ENCODE data around the gene SERPINA9.
"Not testable (repeated sequence)": the region's sequence is repeated elsewhere in the genome, so short reads cannot be mapped to it uniquely, and the experiment has no call there.

Gene SERPINA9

GRCh38 chr14:94491511-94491910 lies 15.5 kb upstream of the SERPINA9 start:
- Histone ChIP-seq H3K36me3 (ENCODE audit: control insufficient read depth in 2 of 2, insufficient read depth in 2 of 2, low read length in 2 of 2) (no peaks in the 10 kb centered on the region), H3K4me1 (ENCODE audit: control insufficient read depth in 2 of 2, insufficient read depth in 2 of 2, low read length in 2 of 2) (no peaks in the 10 kb centered on the region), H3K9me3 (ENCODE audit: control insufficient read depth in 2 of 2, low read length in 2 of 2) (no peaks in the 10 kb centered on the region), H3K9ac (ENCODE audit: low read depth in 1 of 2, low read length in 2 of 2) (no peak overlapping the region), H3K4me3 (ENCODE audit: low read length in 2 of 2) (no peak overlapping the region), H3K27ac (ENCODE audit: low read depth in 2 of 2, low read length in 2 of 2) (no peak overlapping the region), H3K27me3 (ENCODE audit: control insufficient read depth in 2 of 2, insufficient read depth in 2 of 2, low read length in 2 of 2) (peaks cover 0 to 7% of the 10 kb centered on the region in 2 donors)

- peaks cover 0 to 6% of the 10 kb centered on the region in 2 donors for H3K4me1 ChIP-seq (ENCODE audit: control insufficient read depth in 2 of 2, insufficient read depth in 2 of 2, low read length in 2 of 2)
- H3K4me3 ChIP-seq (ENCODE audit: low read length in 2 of 2) = no peak overlapping the region
- no peak overlapping the region for H3K27ac ChIP-seq (ENCODE audit: low read depth in 2 of 2, low read length in 2 of 2)
- H3K36me3 ChIP-seq (ENCODE audit: control insufficient read depth in 2 of 2, insufficient read depth in 2 of 2, low read length in 2 of 2) = no peaks in the 10 kb centered on the region
- H3K9me3 ChIP-seq (ENCODE audit: control insufficient read depth in 2 of 2, low read length in 2 of 2) = no peaks in the 10 kb centered on the region
- peaks cover 0 to 15% of the 10 kb centered on the region in 2 donors for H3K27me3 ChIP-seq (ENCODE audit: control insufficient read depth in 2 of 2, insufficient read depth in 2 of 2, low read length in 2 of 2)
- H3K9ac ChIP-seq (ENCODE audit: low read depth in 1 of 2, low read length in 2 of 2) = no peak overlapping the region
Observed at GRCh38 chr14:94489336-94489735, 13.3 kb upstream of the SERPINA9 start.

- peaks cover 0 to 15% of the 10 kb centered on the region in 2 donors for H3K27me3 ChIP-seq (ENCODE audit: control insufficient read depth in 2 of 2, insufficient read depth in 2 of 2, low read length in 2 of 2)
- H3K36me3 ChIP-seq (ENCODE audit: control insufficient read depth in 2 of 2, insufficient read depth in 2 of 2, low read length in 2 of 2) = no peaks in the 10 kb centered on the region
- H3K9ac ChIP-seq (ENCODE audit: low read depth in 1 of 2, low read length in 2 of 2) = no peak overlapping the region
- no peaks in the 10 kb centered on the region for H3K9me3 ChIP-seq (ENCODE audit: control insufficient read depth in 2 of 2, low read length in 2 of 2)
- no peak overlapping the region for H3K4me3 ChIP-seq (ENCODE audit: low read length in 2 of 2)
- no peak overlapping the region for H3K27ac ChIP-seq (ENCODE audit: low read depth in 2 of 2, low read length in 2 of 2)
- H3K4me1 ChIP-seq (ENCODE audit: control insufficient read depth in 2 of 2, insufficient read depth in 2 of 2, low read length in 2 of 2) = peaks cover 0 to 6% of the 10 kb centered on the region in 2 donors
Observed at GRCh38 chr14:94486883-94487282, 10.9 kb upstream of the SERPINA9 start.

- H3K4me1 ChIP-seq (ENCODE audit: control insufficient read depth in 2 of 2, insufficient read depth in 2 of 2, low read length in 2 of 2) = peaks cover 0 to 6% of the 10 kb centered on the region in 2 donors
- H3K27ac ChIP-seq (ENCODE audit: low read depth in 2 of 2, low read length in 2 of 2) = no peak overlapping the region
- no peak overlapping the region for H3K4me3 ChIP-seq (ENCODE audit: low read length in 2 of 2)
- no peaks in the 10 kb centered on the region for H3K9me3 ChIP-seq (ENCODE audit: control insufficient read depth in 2 of 2, low read length in 2 of 2)
- peaks cover 0 to 15% of the 10 kb centered on the region in 2 donors for H3K27me3 ChIP-seq (ENCODE audit: control insufficient read depth in 2 of 2, insufficient read depth in 2 of 2, low read length in 2 of 2)
- H3K9ac ChIP-seq (ENCODE audit: low read depth in 1 of 2, low read length in 2 of 2) = no peak overlapping the region
- H3K36me3 ChIP-seq (ENCODE audit: control insufficient read depth in 2 of 2, insufficient read depth in 2 of 2, low read length in 2 of 2) = no peaks in the 10 kb centered on the region
Observed at GRCh38 chr14:94485944-94486841, 10.2 kb upstream of the SERPINA9 start.

GRCh38 chr14:94484481-94484880 lies 8.5 kb upstream of the SERPINA9 start:
- H3K4me3 ChIP-seq (ENCODE audit: low read length in 2 of 2) = no peak overlapping the region
- H3K27me3 ChIP-seq (ENCODE audit: control insufficient read depth in 2 of 2, insufficient read depth in 2 of 2, low read length in 2 of 2) = peaks cover 0 to 15% of the 10 kb centered on the region in 2 donors
- H3K4me1 ChIP-seq (ENCODE audit: control insufficient read depth in 2 of 2, insufficient read depth in 2 of 2, low read length in 2 of 2) = peaks cover 0 to 6% of the 10 kb centered on the region in 2 donors
- H3K9ac ChIP-seq (ENCODE audit: low read depth in 1 of 2, low read length in 2 of 2) = no peak overlapping the region
- H3K27ac ChIP-seq (ENCODE audit: low read depth in 2 of 2, low read length in 2 of 2) = no peak overlapping the region
- H3K36me3 ChIP-seq (ENCODE audit: control insufficient read depth in 2 of 2, insufficient read depth in 2 of 2, low read length in 2 of 2) = no peaks in the 10 kb centered on the region
- H3K9me3 ChIP-seq (ENCODE audit: control insufficient read depth in 2 of 2, low read length in 2 of 2) = no peaks in the 10 kb centered on the region

- Histone ChIP-seq H3K9me3 (ENCODE audit: control insufficient read depth in 2 of 2, low read length in 2 of 2) (no peaks in the 10 kb centered on the region), H3K4me3 (ENCODE audit: low read length in 2 of 2) (no peak overlapping the region), H3K27me3 (ENCODE audit: control insufficient read depth in 2 of 2, insufficient read depth in 2 of 2, low read length in 2 of 2) (peaks cover 0 to 15% of the 10 kb centered on the region in 2 donors), H3K36me3 (ENCODE audit: control insufficient read depth in 2 of 2, insufficient read depth in 2 of 2, low read length in 2 of 2) (no peaks in the 10 kb centered on the region), H3K4me1 (ENCODE audit: control insufficient read depth in 2 of 2, insufficient read depth in 2 of 2, low read length in 2 of 2) (peaks cover 0 to 6% of the 10 kb centered on the region in 2 donors), H3K9ac (ENCODE audit: low read depth in 1 of 2, low read length in 2 of 2) (no peak overlapping the region), H3K27ac (ENCODE audit: low read depth in 2 of 2, low read length in 2 of 2) (no peak overlapping the region)
Observed at GRCh38 chr14:94483729-94484275, 7.8 kb upstream of the SERPINA9 start.

DNA sequence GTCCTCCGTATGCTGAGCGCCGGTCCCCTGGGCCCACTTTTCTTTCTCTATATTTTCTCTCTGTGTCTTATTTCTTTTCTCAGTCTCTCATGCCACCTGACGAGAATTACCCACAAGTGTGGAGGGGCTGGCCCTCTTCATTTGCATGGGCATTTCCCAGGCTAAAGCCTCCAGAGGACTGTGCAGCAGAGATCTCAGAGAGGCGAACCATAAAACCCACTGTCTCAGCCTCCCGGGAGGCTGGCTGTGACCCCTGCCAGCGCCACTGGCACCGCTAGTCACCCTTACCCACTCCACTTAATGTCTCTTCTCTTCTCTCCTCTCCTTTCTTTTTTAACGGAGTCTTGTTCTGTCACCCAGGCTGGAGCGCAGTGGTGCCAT lies 7.1 kb upstream of the SERPINA9 start:
- H3K36me3 ChIP-seq (ENCODE audit: control insufficient read depth in 2 of 2, insufficient read depth in 2 of 2, low read length in 2 of 2) = no peaks in the 10 kb centered on the region
- H3K9ac ChIP-seq (ENCODE audit: low read depth in 1 of 2, low read length in 2 of 2) = no peak overlapping the region
- H3K27ac ChIP-seq (ENCODE audit: low read depth in 2 of 2, low read length in 2 of 2) = no peak overlapping the region
- peaks cover 0 to 15% of the 10 kb centered on the region in 2 donors for H3K27me3 ChIP-seq (ENCODE audit: control insufficient read depth in 2 of 2, insufficient read depth in 2 of 2, low read length in 2 of 2)
- no peaks in the 10 kb centered on the region for H3K9me3 ChIP-seq (ENCODE audit: control insufficient read depth in 2 of 2, low read length in 2 of 2)
- H3K4me1 ChIP-seq (ENCODE audit: control insufficient read depth in 2 of 2, insufficient read depth in 2 of 2, low read length in 2 of 2) = peaks cover 0 to 6% of the 10 kb centered on the region in 2 donors
- no peak overlapping the region for H3K4me3 ChIP-seq (ENCODE audit: low read length in 2 of 2)

DNA sequence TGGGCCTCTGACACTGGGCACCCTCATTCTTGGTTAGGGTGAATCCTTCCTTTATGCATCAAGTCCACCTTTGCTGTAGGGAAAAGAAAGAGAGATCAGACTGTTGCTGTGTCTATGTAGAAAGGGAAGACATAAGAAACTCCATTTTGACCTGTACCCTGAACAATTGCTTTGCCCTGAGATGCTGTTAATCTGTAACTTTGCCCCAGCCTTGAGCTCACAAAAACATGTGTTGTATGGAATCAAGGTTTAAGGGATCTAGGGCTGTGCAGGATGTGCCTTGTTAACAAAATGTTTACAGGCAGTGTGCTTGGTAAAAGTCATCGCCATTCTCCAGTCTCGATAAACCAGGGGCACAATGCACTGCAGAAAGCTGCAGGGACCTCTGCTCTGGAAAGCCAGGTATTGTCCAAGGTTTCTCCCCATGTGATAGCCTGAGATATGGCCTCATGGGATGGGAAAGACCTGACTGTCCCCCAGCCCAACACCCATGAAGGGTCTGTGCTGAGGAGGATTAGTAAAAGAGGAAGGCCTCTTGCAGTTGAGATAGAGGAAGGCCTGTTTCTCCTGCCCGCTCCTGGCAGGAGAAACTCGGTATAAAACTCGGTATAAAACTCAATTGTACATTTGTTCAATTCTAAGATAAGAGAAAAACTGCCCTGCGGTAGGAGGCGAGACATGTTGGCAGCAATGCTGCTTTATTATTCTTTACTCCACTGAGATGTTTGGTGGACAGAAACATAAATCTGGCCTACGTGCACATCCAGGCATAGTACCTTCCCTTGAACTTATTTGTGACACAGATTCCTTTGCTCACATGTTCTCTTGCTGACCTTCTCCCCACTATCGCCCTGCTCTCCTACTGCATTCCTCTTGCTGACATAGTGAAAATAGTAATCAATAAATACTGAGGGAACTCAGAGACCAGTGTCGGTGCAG lies 6.4 kb upstream of the SERPINA9 start:
- H3K36me3 ChIP-seq (ENCODE audit: control insufficient read depth in 2 of 2, insufficient read depth in 2 of 2, low read length in 2 of 2); H3K9ac ChIP-seq (ENCODE audit: low read depth in 1 of 2, low read length in 2 of 2); H3K4me3 ChIP-seq (ENCODE audit: low read length in 2 of 2); H3K4me1 ChIP-seq (ENCODE audit: control insufficient read depth in 2 of 2, insufficient read depth in 2 of 2, low read length in 2 of 2); H3K9me3 ChIP-seq (ENCODE audit: control insufficient read depth in 2 of 2, low read length in 2 of 2); H3K27ac ChIP-seq (ENCODE audit: low read depth in 2 of 2, low read length in 2 of 2): not testable (repeated sequence)
- peaks cover 0 to 15% of the 10 kb centered on the region in 2 donors for H3K27me3 ChIP-seq (ENCODE audit: control insufficient read depth in 2 of 2, insufficient read depth in 2 of 2, low read length in 2 of 2)

DNA sequence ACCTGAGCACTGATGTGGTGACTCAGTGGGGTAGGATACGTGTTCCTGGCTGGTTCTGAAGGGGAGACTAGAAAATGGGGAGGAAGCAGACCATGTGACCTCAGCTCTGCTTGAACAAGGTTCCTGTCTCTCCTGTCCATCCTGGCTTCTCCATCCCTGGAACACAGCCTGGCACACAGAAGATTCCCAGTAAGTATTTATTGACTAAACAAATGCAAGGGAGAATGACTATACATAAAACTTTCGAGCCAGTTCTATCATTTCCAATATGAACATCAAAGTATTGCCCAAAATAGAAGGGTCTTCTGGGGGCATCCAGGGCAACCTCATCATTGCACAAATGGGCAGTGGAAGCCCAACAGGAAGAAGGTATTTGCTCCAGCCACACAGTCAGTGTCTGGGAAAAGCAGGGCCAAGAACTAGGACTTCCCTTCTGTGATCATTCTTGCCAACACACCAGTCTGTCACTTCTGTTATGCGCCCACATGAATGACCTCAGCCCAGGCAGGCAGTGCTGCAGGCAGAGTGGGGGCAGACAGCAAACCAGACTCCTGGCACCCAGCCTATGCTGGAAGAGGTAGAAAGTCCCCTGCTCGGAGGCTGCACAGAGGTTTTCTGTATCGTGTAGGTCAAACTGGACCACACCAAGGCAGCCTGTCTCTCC lies 5.6 kb upstream of the SERPINA9 start:
- H3K36me3 ChIP-seq (ENCODE audit: control insufficient read depth in 2 of 2, insufficient read depth in 2 of 2, low read length in 2 of 2) = no peaks in the 10 kb centered on the region
- no peak overlapping the region for H3K9ac ChIP-seq (ENCODE audit: low read depth in 1 of 2, low read length in 2 of 2)
- H3K4me1 ChIP-seq (ENCODE audit: control insufficient read depth in 2 of 2, insufficient read depth in 2 of 2, low read length in 2 of 2) = peaks cover 0 to 6% of the 10 kb centered on the region in 2 donors
- H3K27me3 ChIP-seq (ENCODE audit: control insufficient read depth in 2 of 2, insufficient read depth in 2 of 2, low read length in 2 of 2) = peaks cover 0 to 11% of the 10 kb centered on the region in 2 donors
- no peaks in the 10 kb centered on the region for H3K9me3 ChIP-seq (ENCODE audit: control insufficient read depth in 2 of 2, low read length in 2 of 2)
- H3K4me3 ChIP-seq (ENCODE audit: low read length in 2 of 2) = no peak overlapping the region
- no peak overlapping the region for H3K27ac ChIP-seq (ENCODE audit: low read depth in 2 of 2, low read length in 2 of 2)
